HepG2 (cell line): Measurements from ENCODE around the gene GRK3. TPM values are rescaled to one million over a fixed set of nuclear protein-coding genes. Genes with fewer than 3 reads are reported as not detected.

ENCODE experiments used
- BCL6 ChIP-seq: IDR thresholded peaks from 2 replicates; pipeline ENCODE4 v1.6.1; 2016; ENCODE audit warnings: missing genetic modification reagents, missing compliant biosample characterization
- CBX5 ChIP-seq: sonication (generic); formaldehyde crosslinking; IDR thresholded peaks from 2 replicates; pipeline ENCODE4 v1.4.0; 2020; ENCODE audit warnings: missing genetic modification reagents, borderline replicate concordance
- EEA1 ChIP-seq: sonication (generic); formaldehyde crosslinking; IDR thresholded peaks from 2 replicates; pipeline ENCODE4 v1.5.1; 2020; ENCODE audit warnings: mild to moderate bottlenecking, missing genetic modification reagents, borderline replicate concordance
- FOXA3 ChIP-seq: IDR thresholded peaks from 2 replicates; pipeline ENCODE4 v1.6.1; 2016; ENCODE audit warnings: missing genetic modification reagents, missing compliant biosample characterization
- FOXO1 ChIP-seq: sonication (generic); formaldehyde crosslinking; IDR thresholded peaks from 2 replicates; pipeline ENCODE4 v1.4.0; 2020; ENCODE audit warnings: missing genetic modification reagents
- GABPA ChIP-seq, 2 experiments: IDR thresholded peaks; 2 replicates each; pipeline ENCODE4 v1.6.1; 2011 to 2016; ENCODE audit warnings: low read depth in 2 of 2, low read length in 1 of 2, missing biosample characterization in 1 of 2, missing genetic modification characterization in 1 of 2
- KDM6A ChIP-seq: IDR thresholded peaks from 2 replicates; pipeline ENCODE4 v1.6.1; 2016; ENCODE audit warnings: low read depth
- MAFG ChIP-seq: sonication (generic); formaldehyde crosslinking; IDR thresholded peaks from 2 replicates; pipeline ENCODE4 v1.5.1; 2020; ENCODE audit warnings: mild to moderate bottlenecking, missing genetic modification reagents
- MXD4 ChIP-seq: IDR thresholded peaks from 2 replicates; pipeline ENCODE4 v1.6.1; 2016; ENCODE audit warnings: mild to moderate bottlenecking, missing biosample characterization, missing genetic modification reagents
- NFIB ChIP-seq: sonication (generic); formaldehyde crosslinking; IDR thresholded peaks from 2 replicates; pipeline ENCODE4 v1.9.0; 2021; ENCODE audit warnings: missing genetic modification reagents, mild to moderate bottlenecking, borderline replicate concordance
- PPARG ChIP-seq: conservative IDR thresholded peaks from 2 replicates; pipeline ENCODE4 v1.6.1; 2016; ENCODE audit warnings: missing biosample characterization, missing genetic modification reagents
- RBM22 ChIP-seq: fragments of 200-400 bp; formaldehyde crosslinking; optimal IDR thresholded peaks from 2 replicates; pipeline ENCODE3; 2017; ENCODE audit warnings: mild to moderate bottlenecking, low read length, moderate library complexity
- SIX4 ChIP-seq: sonication (generic); formaldehyde crosslinking; IDR thresholded peaks from 2 replicates; pipeline ENCODE4 v1.4.0; 2020; ENCODE audit warnings: missing genetic modification reagents
- SMAD3 ChIP-seq: sonication (generic); formaldehyde crosslinking; IDR thresholded peaks from 2 replicates; pipeline ENCODE4 v1.4.0; 2020; ENCODE audit warnings: missing genetic modification reagents
- SOX6 ChIP-seq, 2 experiments: fragments of 450-650 bp in 1 of 2; sonication (generic) in 1 of 2; formaldehyde crosslinking in 1 of 2; IDR thresholded peaks; 2 replicates each; pipeline versions ENCODE4 v1.4.0 to v1.6.1; 2017 to 2020; ENCODE audit warnings: antibody characterized with exemption in 1 of 2, mild to moderate bottlenecking in 1 of 2, missing genetic modification reagents in 1 of 2
- ZMYM3 ChIP-seq: sonication (generic); formaldehyde crosslinking; IDR thresholded peaks from 2 replicates; pipeline ENCODE4 v1.5.1; 2020; ENCODE audit warnings: mild to moderate bottlenecking, missing genetic modification reagents
- ZNF350 ChIP-seq: sonication (generic); formaldehyde crosslinking; IDR thresholded peaks from 2 replicates; pipeline ENCODE4 v1.4.0; 2020; ENCODE audit warnings: mild to moderate bottlenecking, low read depth, missing genetic modification reagents, borderline replicate concordance
- ZNF451 ChIP-seq: sonication (generic); formaldehyde crosslinking; IDR thresholded peaks from 2 replicates; pipeline ENCODE4 v1.5.0; 2020; ENCODE audit warnings: mild to moderate bottlenecking, missing genetic modification reagents
- ZNF879 ChIP-seq: sonication (generic); formaldehyde crosslinking; IDR thresholded peaks from 2 replicates; pipeline ENCODE4 v1.8.1; 2023; ENCODE audit warnings: missing genetic modification reagents
- polyA plus RNA-seq, 8 experiments: library from polyadenylated mRNA; depleted of rRNA in 3 of 8; stranded (reverse) in 7 of 8; unstranded in 1 of 8; fragments of >200 nt; fragmentation: Illumina TruSeq in 4 of 8; extraction: Trizol in 4 of 8; gene quantifications; 2 replicates each; pipeline versions ENCODE4 v1.2.1 to v1.2.3, GENCODE V29; 2011 to 2016; ENCODE audit warnings: low read depth in 4 of 8, missing spikeins in 1 of 8, mixed read lengths in 1 of 8; ENCODE audit not compliant: insufficient read depth in 1 of 8
- total RNA-seq, 5 experiments: library from RNA; depleted of rRNA; stranded (reverse); fragments of >200 nt; fragmentation: Illumina TruSeq; extraction: Trizol; gene quantifications; 2 replicates each; pipeline ENCODE4 v1.2.3, GENCODE V29; 2016; ENCODE audit warnings: low read depth in 1 of 5
- TF ChIP-seq, protein P1 (sequence below): sonication (generic); formaldehyde crosslinking; IDR thresholded peaks from 2 replicates; pipeline ENCODE4 v1.4.0; 2020; ENCODE audit warnings: mild to moderate bottlenecking, missing genetic modification reagents, borderline replicate concordance
- TF ChIP-seq, protein P2 (sequence below): sonication (generic); formaldehyde crosslinking; IDR thresholded peaks from 2 replicates; pipeline ENCODE4 v1.4.0; 2020; ENCODE audit warnings: low read depth, missing genetic modification reagents
- TF ChIP-seq, protein P3 (sequence below): sonication (generic); formaldehyde crosslinking; IDR thresholded peaks from 2 replicates; pipeline ENCODE4 v1.5.0; 2020; ENCODE audit warnings: mild to moderate bottlenecking, low read depth, missing genetic modification reagents, borderline replicate concordance

The GRK3 gene
- total and polyA plus RNA-seq, 2 of the 13 experiments (the other 11 are each of a cell fraction or from before 2014, with no cell fraction given), result 8.5 to 16.7 TPM

- no peak for TF ChIP-seq RBM22
- TF ChIP-seq FOXO1 (CRISPR knock-in tag), result peak; percentile 65; the same call in 1 of the 2 replicates
- TF ChIP-seq, protein P1, sequence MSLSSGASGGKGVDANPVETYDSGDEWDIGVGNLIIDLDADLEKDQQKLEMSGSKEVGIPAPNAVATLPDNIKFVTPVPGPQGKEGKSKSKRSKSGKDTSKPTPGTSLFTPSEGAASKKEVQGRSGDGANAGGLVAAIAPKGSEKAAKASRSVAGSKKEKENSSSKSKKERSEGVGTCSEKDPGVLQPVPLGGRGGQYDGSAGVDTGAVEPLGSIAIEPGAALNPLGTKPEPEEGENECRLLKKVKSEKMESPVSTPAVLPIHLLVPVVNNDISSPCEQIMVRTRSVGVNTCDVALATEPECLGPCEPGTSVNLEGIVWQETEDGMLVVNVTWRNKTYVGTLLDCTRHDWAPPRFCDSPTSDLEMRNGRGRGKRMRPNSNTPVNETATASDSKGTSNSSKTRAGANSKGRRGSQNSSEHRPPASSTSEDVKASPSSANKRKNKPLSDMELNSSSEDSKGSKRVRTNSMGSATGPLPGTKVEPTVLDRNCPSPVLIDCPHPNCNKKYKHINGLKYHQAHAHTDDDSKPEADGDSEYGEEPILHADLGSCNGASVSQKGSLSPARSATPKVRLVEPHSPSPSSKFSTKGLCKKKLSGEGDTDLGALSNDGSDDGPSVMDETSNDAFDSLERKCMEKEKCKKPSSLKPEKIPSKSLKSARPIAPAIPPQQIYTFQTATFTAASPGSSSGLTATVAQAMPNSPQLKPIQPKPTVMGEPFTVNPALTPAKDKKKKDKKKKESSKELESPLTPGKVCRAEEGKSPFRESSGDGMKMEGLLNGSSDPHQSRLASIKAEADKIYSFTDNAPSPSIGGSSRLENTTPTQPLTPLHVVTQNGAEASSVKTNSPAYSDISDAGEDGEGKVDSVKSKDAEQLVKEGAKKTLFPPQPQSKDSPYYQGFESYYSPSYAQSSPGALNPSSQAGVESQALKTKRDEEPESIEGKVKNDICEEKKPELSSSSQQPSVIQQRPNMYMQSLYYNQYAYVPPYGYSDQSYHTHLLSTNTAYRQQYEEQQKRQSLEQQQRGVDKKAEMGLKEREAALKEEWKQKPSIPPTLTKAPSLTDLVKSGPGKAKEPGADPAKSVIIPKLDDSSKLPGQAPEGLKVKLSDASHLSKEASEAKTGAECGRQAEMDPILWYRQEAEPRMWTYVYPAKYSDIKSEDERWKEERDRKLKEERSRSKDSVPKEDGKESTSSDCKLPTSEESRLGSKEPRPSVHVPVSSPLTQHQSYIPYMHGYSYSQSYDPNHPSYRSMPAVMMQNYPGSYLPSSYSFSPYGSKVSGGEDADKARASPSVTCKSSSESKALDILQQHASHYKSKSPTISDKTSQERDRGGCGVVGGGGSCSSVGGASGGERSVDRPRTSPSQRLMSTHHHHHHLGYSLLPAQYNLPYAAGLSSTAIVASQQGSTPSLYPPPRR (CRISPR knock-in tag), result peak; percentile 56; the same call in 1 of the 2 replicates
- 0 out of 2 replicates have a peak, but pooled peaks have one; percentile 60 for TF ChIP-seq ZNF350 (CRISPR knock-in tag)
- peak; percentile 72; the same call in 1 of the 2 replicates for TF ChIP-seq SIX4
- TF ChIP-seq ZNF879 (CRISPR knock-in tag), result no peak
- no peak for TF ChIP-seq EEA1 (CRISPR knock-in tag)
- no peak for TF ChIP-seq ZNF451 (CRISPR knock-in tag)
- TF ChIP-seq PPARG (CRISPR knock-in tag), result 0 out of 2 replicates have a peak, but pooled peaks have one; percentile 37
- peak; percentile 66; the same call in 1 of the 2 replicates for TF ChIP-seq ZMYM3 (CRISPR knock-in tag)
- no peak for TF ChIP-seq SMAD3 (CRISPR knock-in tag)
- TF ChIP-seq, protein P2, sequence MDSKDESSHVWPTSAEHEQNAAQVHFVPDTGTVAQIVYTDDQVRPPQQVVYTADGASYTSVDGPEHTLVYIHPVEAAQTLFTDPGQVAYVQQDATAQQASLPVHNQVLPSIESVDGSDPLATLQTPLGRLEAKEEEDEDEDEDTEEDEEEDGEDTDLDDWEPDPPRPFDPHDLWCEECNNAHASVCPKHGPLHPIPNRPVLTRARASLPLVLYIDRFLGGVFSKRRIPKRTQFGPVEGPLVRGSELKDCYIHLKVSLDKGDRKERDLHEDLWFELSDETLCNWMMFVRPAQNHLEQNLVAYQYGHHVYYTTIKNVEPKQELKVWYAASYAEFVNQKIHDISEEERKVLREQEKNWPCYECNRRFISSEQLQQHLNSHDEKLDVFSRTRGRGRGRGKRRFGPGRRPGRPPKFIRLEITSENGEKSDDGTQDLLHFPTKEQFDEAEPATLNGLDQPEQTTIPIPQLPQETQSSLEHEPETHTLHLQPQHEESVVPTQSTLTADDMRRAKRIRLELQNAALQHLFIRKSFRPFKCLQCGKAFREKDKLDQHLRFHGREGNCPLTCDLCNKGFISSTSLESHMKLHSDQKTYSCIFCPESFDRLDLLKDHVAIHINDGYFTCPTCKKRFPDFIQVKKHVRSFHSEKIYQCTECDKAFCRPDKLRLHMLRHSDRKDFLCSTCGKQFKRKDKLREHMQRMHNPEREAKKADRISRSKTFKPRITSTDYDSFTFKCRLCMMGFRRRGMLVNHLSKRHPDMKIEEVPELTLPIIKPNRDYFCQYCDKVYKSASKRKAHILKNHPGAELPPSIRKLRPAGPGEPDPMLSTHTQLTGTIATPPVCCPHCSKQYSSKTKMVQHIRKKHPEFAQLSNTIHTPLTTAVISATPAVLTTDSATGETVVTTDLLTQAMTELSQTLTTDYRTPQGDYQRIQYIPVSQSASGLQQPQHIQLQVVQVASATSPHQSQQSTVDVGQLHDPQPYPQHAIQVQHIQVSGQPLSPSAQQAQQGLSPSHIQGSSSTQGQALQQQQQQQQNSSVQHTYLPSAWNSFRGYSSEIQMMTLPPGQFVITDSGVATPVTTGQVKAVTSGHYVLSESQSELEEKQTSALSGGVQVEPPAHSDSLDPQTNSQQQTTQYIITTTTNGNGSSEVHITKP, result 0 out of 2 replicates have a peak, but pooled peaks have one; percentile 41
- no peak for TF ChIP-seq SOX6 (IDR thresholded peaks at IDR 0.05)
- peak; percentile 92 for TF ChIP-seq SOX6 (CRISPR knock-in tag; IDR thresholded peaks at IDR 0.05)
- no peak for TF ChIP-seq MXD4
- peak; percentile 88 for TF ChIP-seq BCL6 (CRISPR knock-in tag)
- TF ChIP-seq CBX5 (CRISPR knock-in tag), result peak; percentile 57; the same call in 1 of the 2 replicates
- TF ChIP-seq NFIB, result no peak
- peak; percentile 72 for TF ChIP-seq FOXA3 (CRISPR knock-in tag)
- no peak for TF ChIP-seq MAFG (CRISPR knock-in tag)
- TF ChIP-seq GABPA (IDR thresholded peaks at IDR 0.05; ENCODE audit: low read depth, low read length), result no peak
- peak; percentile 40; the same call in 1 of the 2 replicates for TF ChIP-seq GABPA (CRISPR knock-in tag; IDR thresholded peaks at IDR 0.05; ENCODE audit: low read depth)
- TF ChIP-seq KDM6A (CRISPR knock-in tag), result peak; percentile 77
- TF ChIP-seq, protein P3, sequence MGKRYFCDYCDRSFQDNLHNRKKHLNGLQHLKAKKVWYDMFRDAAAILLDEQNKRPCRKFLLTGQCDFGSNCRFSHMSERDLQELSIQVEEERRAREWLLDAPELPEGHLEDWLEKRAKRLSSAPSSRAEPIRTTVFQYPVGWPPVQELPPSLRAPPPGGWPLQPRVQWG (CRISPR knock-in tag), result no peak
Measured at GRCh38 chr22:25666308-25666707, 101.8 kb downstream of the GRK3 start (continued).
